Uterine smooth muscle cell (primary cell): ENCODE measurements around the gene ANHX. TPM values are rescaled to one million over a fixed set of nuclear protein-coding genes. Genes with fewer than 3 reads are reported as not detected.

ENCODE experiments used
- total RNA-seq: library from RNA; depleted of rRNA; stranded (reverse); fragments of >200 nt; gene quantifications from 2 replicates; pipeline ENCODE4 v1.2.3, GENCODE V29; 2014

Gene ANHX
- total RNA-seq, result not detected in 2 replicates

DNA sequence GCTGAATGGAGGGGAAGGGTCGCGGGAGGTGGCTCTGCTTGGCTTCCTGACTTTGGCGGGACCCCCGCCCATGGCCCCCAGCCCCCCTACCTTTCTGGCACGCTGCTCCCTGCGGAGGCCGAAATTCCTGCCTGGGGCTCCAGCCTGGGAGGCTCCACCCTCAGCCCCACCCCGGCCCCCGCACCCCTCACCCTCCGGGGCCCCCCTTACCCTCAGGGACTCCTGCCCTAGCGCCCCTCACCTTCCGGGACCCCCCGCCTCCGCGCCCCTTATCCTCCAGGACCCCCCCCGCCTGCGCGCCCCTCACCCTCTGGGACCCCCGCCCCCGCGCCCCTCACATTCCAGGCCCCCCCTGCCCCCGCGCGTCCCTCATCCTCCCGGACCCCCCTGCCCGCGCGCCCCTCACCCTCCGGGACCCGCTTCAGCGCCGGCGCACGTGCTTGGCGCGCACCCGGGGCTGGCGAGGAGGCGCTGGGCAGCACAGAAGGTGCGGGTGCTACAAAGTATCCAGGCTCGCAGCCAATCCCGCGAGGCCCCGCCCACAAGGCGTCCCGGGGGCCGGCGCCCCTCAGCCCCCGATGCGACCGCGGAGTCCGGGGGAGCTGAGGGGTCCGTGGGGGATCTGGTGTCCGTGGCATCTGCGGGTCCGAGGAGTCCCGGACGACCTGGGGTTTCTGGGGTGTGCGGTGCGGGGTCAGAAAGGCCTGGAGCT is at the start of gene ANHX:
Gene ANHX (minus strand): TSS at position 477 of the 712 bp plus-strand sequence. CDS start 1,521 bp downstream, outside the sequence.

GRCh38 chr12:133181238-133181959 is 54.3 kb downstream of the ANHX start, which contains the start of gene ZNF268:
Gene ZNF268, plus strand, starts transcription at chr12:133181495. Its CDS starts 503 bp downstream, at chr12:133181998.

Other genes starting within 250 kb of the ANHX start
- 12.7 and 15.9 TPM in 2 replicates for gene ZNF26, start 249.5 kb downstream of the ANHX start, total RNA-seq
- 19.0 and 29.1 TPM in 2 replicates for gene ZNF84, start 198.4 kb downstream of the ANHX start, total RNA-seq
- 15.6 and 20.9 TPM in 2 replicates for gene ZNF140, start 155.0 kb downstream of the ANHX start, total RNA-seq
- 1.00 and 1.4 TPM in 2 replicates for gene ZNF891, start 105.6 kb downstream of the ANHX start, total RNA-seq
- 5.8 and 7.0 TPM in 2 replicates for gene ZNF10, start 105.2 kb downstream of the ANHX start, total RNA-seq
- 28.4 and 29.1 TPM in 2 replicates for gene ZNF268, start 54.4 kb downstream of the ANHX start, total RNA-seq